Smooth muscle cell (in vitro differentiated cells): ENCODE data around the gene SIGLECL1. TPM values are rescaled to one million over a fixed set of nuclear protein-coding genes. Genes with fewer than 3 reads are reported as not detected.

Source experiments
- DNase-seq: peaks from one replicate; lab custom pipeline; 2025; ENCODE audit not compliant: unreplicated experiment; lab: John Stamatoyannopoulos, UW
- H2AFZ ChIP-seq: fragments of 200-600 bp; sonication (generic); 2 replicates; pipeline ENCODE4 v1.6.0; 2016; ENCODE audit warnings: antibody characterized with exemption, low read depth, mild to moderate bottlenecking
- H3F3A ChIP-seq: fragments of 200-600 bp; sonication (generic); 2 replicates; pipeline ENCODE4 v1.6.0; 2017; ENCODE audit warnings: antibody characterized with exemption, low read depth
- H3K27ac ChIP-seq: fragments of 200-600 bp; sonication (generic); 2 replicates; pipeline ENCODE4 v1.5.1; 2016; ENCODE audit warnings: low read depth, mild to moderate bottlenecking
- H3K27me3 ChIP-seq: fragments of 200-600 bp; sonication (generic); 2 replicates; pipeline ENCODE4 v1.6.1; 2016; ENCODE audit warnings: low read depth, mild to moderate bottlenecking
- H3K36me3 ChIP-seq: fragments of 200-600 bp; sonication (generic); 2 replicates; pipeline ENCODE4 v1.5.1; 2016; ENCODE audit warnings: low read depth
- H3K4me1 ChIP-seq: fragments of 200-600 bp; sonication (generic); 2 replicates; pipeline ENCODE4 v1.5.1; 2016; ENCODE audit warnings: low read depth
- H3K4me2 ChIP-seq: fragments of 200-600 bp; sonication (generic); 2 replicates; pipeline ENCODE4 v1.6.0; 2016; ENCODE audit warnings: mild to moderate bottlenecking
- H3K4me3 ChIP-seq: fragments of 200-600 bp; sonication (generic); 2 replicates; pipeline ENCODE4 v1.5.1; 2016; ENCODE audit warnings: mild to moderate bottlenecking
- H3K79me2 ChIP-seq: fragments of 200-600 bp; sonication (generic); 2 replicates; pipeline ENCODE4 v1.6.0; 2016; ENCODE audit warnings: low read depth, mild to moderate bottlenecking
- H3K9ac ChIP-seq: fragments of 200-600 bp; sonication (generic); 2 replicates; pipeline ENCODE4 v1.6.0; 2016; ENCODE audit warnings: low read depth
- H3K9me3 ChIP-seq: fragments of 200-600 bp; sonication (generic); replicated peaks from 2 replicates; pipeline ENCODE4 v1.5.1; 2016; ENCODE audit warnings: low read depth
- H4K20me1 ChIP-seq: fragments of 200-600 bp; sonication (generic); 2 replicates; pipeline ENCODE4 v1.6.0; 2016; ENCODE audit warnings: low read depth
- WGBS: methylation state at CpG from one replicate; pipeline ENCODE4 v1.1.7; 2016; ENCODE audit warnings: low lambda C conversion rate; 5-methylcytosine and 5-hydroxymethylcytosine counted together
- polyA plus RNA-seq: library from polyadenylated mRNA; unstranded; fragments of >200 nt; fragmentation: Nextera tagmentation; extraction: Ambion mirVana; gene quantifications from 2 replicates; pipeline ENCODE4 v1.2.1, GENCODE V29; 2016
- total RNA-seq: library from RNA; depleted of rRNA; stranded (reverse); fragments of >200 nt; gene quantifications from 2 replicates; pipeline ENCODE4 v1.2.3, GENCODE V29; 2014
- TF ChIP-seq, protein P1 (sequence below): fragments of 200-600 bp; sonication (generic); IDR thresholded peaks from 2 replicates; pipeline ENCODE4 v1.5.1; 2017; ENCODE audit warnings: borderline replicate concordance, mild to moderate bottlenecking, antibody characterized with exemption; ENCODE audit not compliant: insufficient read depth, poor library complexity, severe bottlenecking

The SIGLECL1 gene
- total and polyA plus RNA-seq, 2 experiments from 2014 or later, result not detected

- no peaks in the 10 kb centered on the region for H3K9me3 ChIP-seq
- TF ChIP-seq, protein P1, sequence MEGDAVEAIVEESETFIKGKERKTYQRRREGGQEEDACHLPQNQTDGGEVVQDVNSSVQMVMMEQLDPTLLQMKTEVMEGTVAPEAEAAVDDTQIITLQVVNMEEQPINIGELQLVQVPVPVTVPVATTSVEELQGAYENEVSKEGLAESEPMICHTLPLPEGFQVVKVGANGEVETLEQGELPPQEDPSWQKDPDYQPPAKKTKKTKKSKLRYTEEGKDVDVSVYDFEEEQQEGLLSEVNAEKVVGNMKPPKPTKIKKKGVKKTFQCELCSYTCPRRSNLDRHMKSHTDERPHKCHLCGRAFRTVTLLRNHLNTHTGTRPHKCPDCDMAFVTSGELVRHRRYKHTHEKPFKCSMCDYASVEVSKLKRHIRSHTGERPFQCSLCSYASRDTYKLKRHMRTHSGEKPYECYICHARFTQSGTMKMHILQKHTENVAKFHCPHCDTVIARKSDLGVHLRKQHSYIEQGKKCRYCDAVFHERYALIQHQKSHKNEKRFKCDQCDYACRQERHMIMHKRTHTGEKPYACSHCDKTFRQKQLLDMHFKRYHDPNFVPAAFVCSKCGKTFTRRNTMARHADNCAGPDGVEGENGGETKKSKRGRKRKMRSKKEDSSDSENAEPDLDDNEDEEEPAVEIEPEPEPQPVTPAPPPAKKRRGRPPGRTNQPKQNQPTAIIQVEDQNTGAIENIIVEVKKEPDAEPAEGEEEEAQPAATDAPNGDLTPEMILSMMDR, result no peak
- no peaks in the 10 kb centered on the region for H3F3A ChIP-seq
- no peak within 1 kb of the TSS for H3K27ac ChIP-seq
- peak within 1 kb of the TSS; percentile 50 for H3K4me3 ChIP-seq
- peaks cover 9% of the 10 kb centered on the region for H3K27me3 ChIP-seq
- DNase-seq, result no peak
- no peaks in the 10 kb centered on the region for H3K79me2 ChIP-seq
- no peaks in the 10 kb centered on the region for H3K4me1 ChIP-seq
- peak within 1 kb of the TSS; percentile 83 for H3K4me2 ChIP-seq
- no peak within 1 kb of the TSS for H2AFZ ChIP-seq
- H4K20me1 ChIP-seq, result no peaks in the 10 kb centered on the region
- H3K36me3 ChIP-seq, result no peaks in the 10 kb centered on the region
- 22% methylated on average over 13 of the region's 76 CpGs for WGBS
- H3K9ac ChIP-seq, result no peak within 1 kb of the TSS
Observed at GRCh38 chr19:51311351-51312257, 60.7 kb downstream of the SIGLECL1 start, which contains the start of gene IGLON5. TSS of gene IGLON5 (plus strand) at chr19:51311644. CDS start at chr19:51311848, 204 bp downstream.

DNA sequence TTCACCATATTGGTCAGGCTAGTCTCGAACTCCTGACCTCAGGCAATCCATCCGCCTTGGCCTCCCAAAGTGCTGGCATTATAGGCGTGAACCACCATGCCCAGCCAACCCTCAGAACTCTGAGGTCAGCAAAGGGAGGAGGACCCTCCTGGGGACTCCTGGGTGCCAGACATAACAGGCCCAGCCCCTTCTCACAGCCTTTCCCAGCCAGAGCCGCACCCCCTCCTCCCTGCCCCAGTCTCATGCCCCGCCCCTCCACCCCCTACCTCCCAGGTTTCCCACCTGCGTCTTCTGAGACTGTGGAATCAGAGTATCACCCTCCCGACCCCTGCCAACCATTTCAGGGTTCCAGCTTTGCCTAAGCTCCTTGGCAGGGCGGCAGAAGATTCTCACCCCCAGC lies 65.8 kb downstream of the SIGLECL1 start:
- H3K4me2 ChIP-seq, result no peak overlapping the region
- TF ChIP-seq, protein P1, result no peak
- no peaks in the 10 kb centered on the region for H3K9me3 ChIP-seq
- no peaks in the 10 kb centered on the region for H3F3A ChIP-seq
- no peaks in the 10 kb centered on the region for H3K4me1 ChIP-seq
- H3K79me2 ChIP-seq, result no peaks in the 10 kb centered on the region
- no peak for DNase-seq
- 88% methylated on average over 7 of the region's 8 CpGs for WGBS
- no peak overlapping the region for H3K9ac ChIP-seq
- no peak overlapping the region for H3K27ac ChIP-seq
- H4K20me1 ChIP-seq, result no peaks in the 10 kb centered on the region
- no peaks in the 10 kb centered on the region for H3K27me3 ChIP-seq
- no peak overlapping the region for H2AFZ ChIP-seq
- H3K4me3 ChIP-seq, result no peak overlapping the region
- H3K36me3 ChIP-seq, result no peaks in the 10 kb centered on the region

DNA sequence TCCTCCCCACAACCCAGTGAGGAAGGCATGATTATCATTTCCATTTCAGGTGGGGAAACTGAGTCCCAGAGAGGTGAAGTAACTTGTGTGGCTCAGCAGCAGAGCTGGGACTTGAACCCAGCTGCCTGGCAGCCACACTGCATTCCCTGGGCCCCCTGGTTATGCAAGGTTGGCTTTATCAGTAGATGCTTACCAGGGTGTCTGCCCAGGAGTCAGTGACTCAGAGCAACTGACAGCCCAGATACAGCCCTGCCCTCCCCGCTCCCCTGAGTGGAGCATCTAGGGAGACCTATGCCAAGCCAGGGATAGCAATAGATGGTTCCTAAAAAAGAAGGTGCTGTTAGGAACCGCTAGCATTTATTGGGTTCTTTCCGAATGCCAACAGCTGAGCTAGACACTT lies 66.5 kb downstream of the SIGLECL1 start:
- H3K27me3 ChIP-seq, result no peaks in the 10 kb centered on the region
- no peaks in the 10 kb centered on the region for H3K36me3 ChIP-seq
- no peaks in the 10 kb centered on the region for H3K79me2 ChIP-seq
- DNase-seq, result no peak
- H3K4me1 ChIP-seq, result no peaks in the 10 kb centered on the region
- H4K20me1 ChIP-seq, result no peaks in the 10 kb centered on the region
- no peaks in the 10 kb centered on the region for H3F3A ChIP-seq
- TF ChIP-seq, protein P1, result no peak
- no peaks in the 10 kb centered on the region for H3K9me3 ChIP-seq
- no peak overlapping the region for H3K9ac ChIP-seq
- no peak overlapping the region for H2AFZ ChIP-seq
- no peak overlapping the region for H3K4me3 ChIP-seq
- no peak overlapping the region for H3K27ac ChIP-seq
- H3K4me2 ChIP-seq, result no peak overlapping the region
- 85% methylated on average over 3 of the region's 3 CpGs for WGBS
